GOT3 (cell line): ENCODE results near the gene DUSP19.

Experiments
- DNase-seq: peaks from one replicate; lab custom pipeline; 2025; ENCODE audit warnings: mixed read lengths; lab: John Stamatoyannopoulos, UW

Gene DUSP19

GRCh38 chr2:183068561-183068960 lies 10.0 kb upstream of the DUSP19 start:
- DNase-seq = no peak

DNA sequence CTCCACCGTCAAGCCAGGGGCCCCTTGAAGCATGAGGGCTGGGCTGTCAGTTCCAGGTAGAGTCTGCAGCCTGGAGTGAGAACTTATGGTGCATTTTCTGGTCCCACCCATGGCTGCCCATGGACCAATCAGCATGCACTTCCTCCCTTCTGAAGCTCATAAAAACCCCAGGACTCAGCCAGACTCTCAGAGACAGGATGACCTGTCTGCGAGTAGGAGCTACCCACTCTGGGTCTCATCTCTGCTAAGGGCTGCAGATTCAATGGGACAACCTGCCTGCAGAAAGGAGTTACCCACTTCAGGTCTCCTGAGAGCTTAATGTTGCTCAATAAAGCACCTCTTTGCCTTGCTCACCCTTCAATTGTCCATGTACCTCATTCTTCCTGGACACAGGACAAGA lies 9.4 kb upstream of the DUSP19 start:
- no peak for DNase-seq

DNA sequence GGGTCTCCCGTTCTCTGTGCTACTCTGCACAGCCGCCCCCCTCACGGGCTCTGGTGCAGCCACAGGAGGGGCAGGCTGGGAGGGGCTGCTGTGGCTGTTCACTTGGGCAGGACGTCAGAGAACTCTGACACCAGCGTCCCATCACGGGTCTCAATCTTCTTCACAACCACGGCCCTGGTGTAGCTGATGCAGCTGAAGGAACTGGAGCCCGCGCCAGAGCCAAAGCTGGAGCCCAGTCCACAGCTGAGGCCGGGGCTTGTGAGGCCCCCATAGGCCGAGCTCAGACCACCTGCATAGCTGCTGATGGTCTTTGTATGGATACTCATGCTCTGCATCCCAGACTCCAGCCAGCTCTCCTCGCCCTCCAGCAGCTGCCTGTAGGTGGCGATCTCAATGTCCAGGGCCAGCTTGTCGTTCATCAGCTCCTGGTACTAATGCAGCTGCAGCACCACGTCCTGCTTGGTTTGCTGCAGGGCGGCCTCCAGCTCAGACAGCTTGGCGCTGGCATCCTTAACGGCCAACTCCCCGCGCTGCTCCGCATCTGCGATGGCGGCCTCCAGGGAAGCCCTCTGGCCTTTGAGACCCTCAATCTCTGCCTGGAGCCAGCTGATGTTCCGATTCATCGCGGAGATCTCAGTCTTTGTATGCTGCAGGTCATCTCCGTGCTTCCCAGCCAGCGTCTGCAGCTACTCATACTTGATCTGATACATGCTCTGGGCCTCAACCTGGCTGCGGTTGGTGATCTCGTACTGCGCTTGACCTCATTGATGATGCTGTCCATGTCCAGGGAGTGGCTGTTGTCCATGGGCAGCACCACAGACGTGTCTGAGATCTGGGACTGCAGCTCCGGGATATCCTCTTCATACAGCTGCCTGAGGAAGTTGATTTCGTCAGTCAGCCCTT lies 7.4 kb upstream of the DUSP19 start:
- DNase-seq = no peak

DNA sequence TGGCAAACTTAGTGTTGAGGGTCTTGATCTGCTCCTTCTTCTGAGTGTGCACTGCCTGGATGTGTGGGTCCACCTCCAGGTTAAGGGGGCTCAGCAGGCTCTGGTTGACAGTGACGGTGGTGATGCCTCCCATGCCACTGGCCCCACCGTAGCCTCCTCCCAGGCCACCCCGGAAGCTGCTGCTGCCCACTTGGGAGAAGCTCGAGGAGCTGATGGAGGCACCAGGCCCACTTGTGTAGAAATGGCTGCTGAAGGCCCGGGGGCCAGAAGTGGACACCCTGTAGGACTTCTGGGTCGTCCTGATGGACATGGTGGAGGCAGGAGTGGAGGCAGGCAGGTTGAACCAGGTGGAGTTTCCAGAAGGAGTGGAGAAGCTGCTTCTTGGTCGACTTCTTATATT lies 6.4 kb upstream of the DUSP19 start:
- no peak for DNase-seq

DNA sequence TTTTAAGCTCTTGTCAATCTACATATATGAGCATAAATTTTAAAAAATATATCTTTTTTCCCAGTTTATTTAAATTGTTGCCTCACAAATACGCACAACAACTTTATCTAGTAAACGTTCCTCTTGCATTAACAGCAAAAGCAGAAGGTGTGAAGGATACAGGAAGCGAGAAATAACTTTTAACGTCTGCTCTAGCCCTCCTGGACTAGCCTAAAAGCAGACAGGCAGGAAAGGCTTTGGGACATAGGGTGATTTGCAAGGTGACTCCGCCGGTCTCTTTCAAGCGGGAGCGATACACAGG lies 434 bp upstream of the DUSP19 start:
- no peak for DNase-seq

DNA sequence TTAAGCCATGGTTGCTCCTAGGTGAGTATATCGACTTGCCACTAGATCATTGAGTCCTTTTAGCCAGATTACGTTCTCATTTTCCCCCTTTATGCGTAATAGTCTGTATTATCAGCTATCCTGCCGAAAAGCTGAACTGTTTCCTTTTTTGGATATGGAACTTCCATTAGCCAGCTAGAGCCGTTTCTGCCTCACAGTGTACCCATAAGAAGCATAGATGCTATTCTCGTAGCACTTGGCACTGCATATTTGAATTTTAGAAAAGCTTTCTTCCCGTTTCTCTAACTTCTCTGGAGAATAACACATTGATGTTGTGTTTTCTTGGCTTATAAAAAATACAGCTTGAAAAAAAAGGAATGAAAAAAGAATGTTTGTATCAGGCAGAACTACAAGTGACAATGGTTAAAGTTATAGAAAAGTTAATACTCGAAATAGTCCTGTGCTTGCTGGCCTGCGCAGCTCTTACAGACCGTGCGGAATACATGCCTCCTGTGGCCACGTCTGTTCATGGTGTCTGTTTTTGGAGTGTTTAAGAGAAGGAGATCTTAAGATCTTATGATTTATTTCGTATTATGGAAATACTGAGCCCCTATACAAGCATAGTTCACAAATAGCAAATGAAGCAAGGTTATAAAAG lies 710 bp downstream of the DUSP19 start:
- no peak for DNase-seq

DNA sequence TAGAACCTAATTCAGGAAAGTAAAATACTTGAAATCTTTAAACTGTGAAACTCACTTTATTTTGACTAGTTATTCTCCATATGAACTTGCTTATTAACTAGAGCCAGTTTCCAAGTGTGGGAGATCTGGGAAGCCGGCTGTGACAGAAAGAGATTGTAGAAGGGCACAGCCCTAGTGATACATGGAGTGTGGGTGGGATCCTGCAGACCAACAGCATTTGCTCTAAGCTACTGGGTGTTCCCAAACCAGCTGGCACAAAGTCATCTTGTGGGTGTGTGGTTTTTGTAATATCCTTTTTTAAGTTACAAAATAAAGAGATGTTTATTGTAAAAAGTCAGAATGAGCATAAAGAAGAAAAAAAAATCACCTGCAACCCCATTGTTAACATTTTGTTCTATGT lies 3.4 kb downstream of the DUSP19 start:
- DNase-seq = no peak

- DNase-seq = no peak
These were observed 9.5 kb downstream of the DUSP19 start for GRCh38 chr2:183088061-183088460.

DNA sequence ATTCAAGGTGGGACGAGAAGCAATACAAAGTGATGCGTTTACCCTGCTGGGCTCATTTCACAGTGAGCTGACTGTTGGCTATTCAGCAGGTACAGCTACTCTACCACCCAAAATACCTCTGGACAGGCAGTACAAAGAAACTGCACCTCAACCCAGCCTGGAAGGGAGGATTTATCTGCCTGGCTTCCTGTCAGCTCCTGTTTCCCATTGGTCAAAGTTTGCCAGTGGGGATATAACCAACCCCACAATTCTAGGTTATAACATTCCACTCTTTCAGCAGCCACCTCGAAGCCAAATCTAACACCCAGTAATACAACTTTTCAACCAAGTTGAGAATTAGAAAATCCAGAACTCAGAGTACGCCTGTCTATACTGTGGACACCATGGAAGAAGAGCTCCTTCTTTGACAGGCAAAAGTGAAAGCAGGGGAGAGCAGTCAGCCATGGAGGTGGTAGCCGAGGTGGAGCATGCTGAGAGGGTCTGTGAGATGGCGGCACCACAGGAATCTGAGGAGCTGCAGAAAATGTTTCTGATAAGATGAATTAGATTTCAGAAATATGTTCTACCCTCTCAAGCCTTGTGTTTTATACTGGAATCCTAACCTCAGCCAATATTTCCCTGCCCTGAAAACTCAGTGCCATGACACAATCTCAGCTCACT lies 10.8 kb downstream of the DUSP19 start:
- no peak for DNase-seq

DNA sequence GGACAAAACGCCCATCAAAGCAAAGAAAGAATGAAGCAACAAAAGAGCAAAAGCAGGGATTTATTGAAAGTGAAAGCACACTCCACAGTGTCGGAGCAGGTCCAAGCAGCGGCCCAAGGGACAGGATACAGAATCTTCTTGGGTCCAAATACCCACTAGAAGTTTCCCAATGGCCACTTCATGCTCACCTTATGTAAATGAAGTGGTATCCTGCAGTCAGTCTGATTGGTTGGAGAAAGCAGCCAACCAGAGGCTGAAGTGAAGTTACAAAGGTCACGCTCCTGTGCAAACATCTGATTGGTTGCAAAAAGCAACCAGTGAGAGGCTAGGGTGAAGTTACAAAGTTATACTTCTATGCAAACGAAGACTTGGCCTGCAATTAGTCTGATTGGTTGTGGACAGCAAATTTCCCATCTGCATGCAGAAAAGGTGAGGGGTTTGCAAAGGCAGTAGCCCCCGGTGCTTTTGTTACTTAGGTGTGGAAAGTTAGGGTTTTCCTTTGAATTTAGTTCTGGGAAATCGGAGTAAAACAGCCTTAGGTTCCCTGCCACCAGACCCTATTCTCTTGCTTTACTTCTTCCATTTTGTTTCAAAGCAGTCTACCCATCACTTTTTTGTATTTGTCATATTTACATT lies 12.9 kb downstream of the DUSP19 start:
- no peak for DNase-seq

GRCh38 chr2:183091954-183092345 lies 13.4 kb downstream of the DUSP19 start:
- no peak for DNase-seq

- no peak for DNase-seq
These were observed 15.5 kb downstream of the DUSP19 start for GRCh38 chr2:183093857-183094657.

- no peak for DNase-seq
These were observed 27.0 kb downstream of the DUSP19 start for GRCh38 chr2:183105402-183106134.

DNA sequence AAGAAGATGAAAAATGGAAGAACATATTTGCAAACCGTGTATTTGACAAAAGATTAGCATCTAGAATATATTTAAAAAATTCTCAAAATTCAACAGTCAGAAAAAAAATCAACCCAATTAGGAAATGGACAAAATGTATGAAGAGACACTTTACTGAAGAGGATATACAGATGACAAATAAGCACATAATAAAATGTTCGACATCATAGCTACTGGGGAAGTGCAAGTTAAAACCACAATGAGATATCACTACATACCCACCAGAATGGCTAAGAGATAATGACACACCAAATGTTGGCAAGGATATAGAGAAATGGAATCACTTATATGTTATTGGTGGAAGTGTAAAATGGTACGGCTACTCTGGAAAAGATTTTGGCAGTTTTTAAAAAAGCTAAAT lies 34.0 kb downstream of the DUSP19 start:
- DNase-seq = no peak

DNA sequence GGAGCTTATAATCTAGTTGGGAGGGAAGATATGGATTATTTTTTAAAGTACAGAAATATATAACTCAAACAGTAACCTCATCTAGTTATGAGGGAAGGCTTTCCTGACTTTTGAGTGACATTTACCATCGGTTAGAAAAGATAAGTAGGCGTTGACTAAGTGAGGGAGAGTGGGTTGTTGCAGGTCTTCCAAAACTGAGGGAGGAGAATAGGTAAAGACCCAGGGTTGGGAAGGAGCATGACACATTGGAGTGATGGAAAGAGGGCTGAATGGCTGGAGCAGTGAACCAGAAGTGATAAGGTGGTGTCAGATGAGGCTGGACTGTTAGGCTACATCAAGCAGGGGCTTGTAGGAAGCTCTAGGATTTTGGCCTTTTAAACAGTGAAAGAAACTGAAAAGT lies 35.1 kb downstream of the DUSP19 start:
- DNase-seq = no peak

DNA sequence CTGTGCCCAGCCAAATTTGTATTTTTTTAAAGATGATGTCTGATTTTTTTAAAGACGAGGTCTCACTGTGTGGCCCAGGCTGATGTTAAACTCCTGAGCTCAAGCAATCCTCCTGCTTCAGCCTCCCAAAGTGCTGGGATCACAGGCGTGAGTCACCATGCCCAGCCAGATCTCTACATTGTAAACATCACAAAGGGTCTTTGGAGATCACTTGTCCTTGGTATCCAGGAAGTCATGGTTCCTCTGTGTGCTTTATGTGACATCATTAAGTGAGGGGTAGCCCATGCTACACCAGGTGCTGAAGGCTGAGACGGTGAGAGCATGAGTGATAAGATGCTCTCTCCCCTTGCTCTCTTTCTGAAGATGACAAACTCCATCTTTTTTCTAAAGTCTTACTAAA lies 38.7 kb downstream of the DUSP19 start:
- no peak for DNase-seq

GRCh38 chr2:183123117-183123958 lies 44.8 kb downstream of the DUSP19 start:
- no peak for DNase-seq

GRCh38 chr2:183123959-183124221 lies 45.3 kb downstream of the DUSP19 start:
- DNase-seq = no peak

GRCh38 chr2:183124222-183124956 lies 45.8 kb downstream of the DUSP19 start, which contains the start of gene NUP35:
Gene NUP35 (plus strand): TSS chr2:183124443. CDS start chr2:183124458, 15 bp downstream.
- DNase-seq = peak; percentile 43

DNA sequence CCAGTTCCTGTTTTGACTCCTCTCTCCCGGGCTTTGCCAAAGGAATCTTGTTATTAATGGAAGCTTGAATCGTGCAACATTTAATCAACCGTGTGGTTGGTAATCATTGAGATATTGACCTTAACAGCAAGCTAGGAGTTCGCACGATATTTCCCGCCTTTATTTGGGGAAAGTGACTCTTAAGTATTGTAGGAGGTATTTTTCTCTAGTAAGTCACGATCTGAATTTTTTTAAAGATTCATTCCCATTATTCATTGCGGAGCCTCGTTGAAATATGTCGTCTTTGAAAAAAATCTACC lies 46.4 kb downstream of the DUSP19 start:
- no peak for DNase-seq
